ENCODE results near the gene CDH26.
"Not testable (repeated sequence)": the region's sequence is repeated elsewhere in the genome, so short reads cannot be mapped to it uniquely, and the experiment has no call there.

Gene CDH26

GRCh38 chr20:59942245-59942644, 16.0 kb upstream of the CDH26 start:
- DNase-seq, result no peak

- no peak for DNase-seq
Observed at GRCh38 chr20:59944726-59945125, 13.5 kb upstream of the CDH26 start.

GRCh38 chr20:59945175-59945574, 13.0 kb upstream of the CDH26 start:
- no peak for DNase-seq

GRCh38 chr20:59945731-59946130, 12.5 kb upstream of the CDH26 start:
- no peak for DNase-seq

- no peak for DNase-seq
Observed at GRCh38 chr20:59947376-59947775, 10.8 kb upstream of the CDH26 start.

- no peak for DNase-seq
Observed at GRCh38 chr20:59948212-59948611, 10.0 kb upstream of the CDH26 start.

GRCh38 chr20:59948828-59949720, 9.1 kb upstream of the CDH26 start:
- no peak for DNase-seq

- no peak for DNase-seq
Observed at GRCh38 chr20:59949911-59950310, 8.3 kb upstream of the CDH26 start.

GRCh38 chr20:59954718-59955117, 3.5 kb upstream of the CDH26 start:
- DNase-seq, result no peak

GRCh38 chr20:59955131-59955796, 3.0 kb upstream of the CDH26 start:
- DNase-seq, result no peak

GRCh38 chr20:59957568-59957967, 655 bp upstream of the CDH26 start:
- DNase-seq, result not testable (repeated sequence)

- DNase-seq, result no peak
Observed at GRCh38 chr20:59958626-59959025, 403 bp downstream of the CDH26 start.

GRCh38 chr20:59961423-59961822, 3.2 kb downstream of the CDH26 start:
- no peak for DNase-seq

- no peak for DNase-seq
Observed at GRCh38 chr20:59962155-59962554, 3.9 kb downstream of the CDH26 start.

GRCh38 chr20:59966428-59966827, 8.2 kb downstream of the CDH26 start:
- no peak for DNase-seq

GRCh38 chr20:59971428-59971827, 13.2 kb downstream of the CDH26 start:
- no peak for DNase-seq

- no peak for DNase-seq
Observed at GRCh38 chr20:59972037-59972801, 14.0 kb downstream of the CDH26 start.

GRCh38 chr20:59976156-59976782, 18.0 kb downstream of the CDH26 start:
- DNase-seq, result no peak

GRCh38 chr20:59977086-59977485, 18.9 kb downstream of the CDH26 start:
- no peak for DNase-seq

GRCh38 chr20:59983076-59983475, 24.9 kb downstream of the CDH26 start:
- DNase-seq, result no peak

- no peak for DNase-seq
Observed at GRCh38 chr20:59984541-59984940, 26.3 kb downstream of the CDH26 start.

GRCh38 chr20:59985164-59985563, 26.9 kb downstream of the CDH26 start:
- DNase-seq, result no peak

- peak; percentile 27 for DNase-seq
Observed at GRCh38 chr20:59985864-59986263, 27.6 kb downstream of the CDH26 start.
